RPMI7951 (cell line): ENCODE results near the gene REN. TPM values are rescaled to one million over a fixed set of nuclear protein-coding genes. Genes with fewer than 3 reads are reported as not detected.

Experiments used
- DNase-seq: peaks from one replicate; pipeline ENCODE4 v3.0.0-alpha.2; 2012; ENCODE audit warnings: low read depth
- total RNA-seq: library from RNA; depleted of rRNA; stranded (reverse); fragments of >200 nt; shearing (Covaris generic); gene quantifications from 2 replicates; pipeline ENCODE4 v1.2.3, GENCODE V29; 2014

The REN gene
- total RNA-seq, 1 experiment from 2014 or later = 0.72 TPM

GRCh38 chr1:204191456-204191855, 25.3 kb upstream of the REN start:
- no peak for DNase-seq

DNA sequence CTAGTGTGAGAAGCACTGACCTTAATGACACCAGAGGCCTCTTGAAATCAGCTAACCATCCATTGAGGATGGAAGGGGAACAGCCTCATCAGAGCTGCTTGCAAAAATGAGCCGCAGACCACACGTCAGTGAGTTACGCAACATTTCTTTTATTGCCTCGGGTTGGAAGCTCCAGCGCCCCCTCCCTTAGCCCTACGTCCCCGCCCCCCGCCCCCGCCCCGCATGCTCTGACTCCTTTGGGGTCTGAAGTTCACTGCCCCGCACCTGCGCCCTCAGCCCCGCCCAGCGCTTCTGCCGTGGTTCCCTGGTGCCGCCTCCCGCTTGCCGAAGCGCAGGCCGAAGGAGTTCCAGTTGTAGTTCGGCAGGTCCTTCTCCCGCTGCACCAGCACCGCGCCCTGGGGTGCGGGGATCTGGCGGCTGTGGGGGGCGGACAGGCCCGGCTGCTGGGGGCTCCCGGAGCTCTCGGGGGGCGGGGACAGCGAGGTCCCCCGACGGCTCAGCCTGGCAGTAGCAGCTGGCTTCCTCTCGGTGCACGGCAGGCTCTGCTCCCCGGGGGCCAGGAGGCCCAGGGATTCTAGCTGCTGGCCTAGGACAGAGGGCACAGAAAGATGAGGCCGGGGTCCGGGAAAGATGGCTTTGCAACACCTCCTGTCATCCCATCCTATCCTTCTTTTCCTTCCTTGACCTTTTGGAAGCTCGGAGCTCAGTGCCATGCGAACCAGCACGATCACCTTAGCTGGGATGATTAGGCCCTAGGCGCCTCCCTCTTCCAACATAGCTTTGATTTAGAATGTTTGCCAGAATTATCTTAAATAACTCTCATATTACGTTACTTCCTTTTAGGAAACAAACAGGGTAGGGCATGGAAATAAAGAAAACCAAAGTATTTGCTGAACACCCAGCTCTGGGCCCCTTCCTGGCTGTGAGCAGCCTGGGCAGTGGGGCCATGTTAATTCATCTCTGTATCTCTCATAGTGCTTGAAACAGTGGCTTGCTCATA, 24.4 kb upstream of the REN start:
- DNase-seq = peak; percentile 22

DNA sequence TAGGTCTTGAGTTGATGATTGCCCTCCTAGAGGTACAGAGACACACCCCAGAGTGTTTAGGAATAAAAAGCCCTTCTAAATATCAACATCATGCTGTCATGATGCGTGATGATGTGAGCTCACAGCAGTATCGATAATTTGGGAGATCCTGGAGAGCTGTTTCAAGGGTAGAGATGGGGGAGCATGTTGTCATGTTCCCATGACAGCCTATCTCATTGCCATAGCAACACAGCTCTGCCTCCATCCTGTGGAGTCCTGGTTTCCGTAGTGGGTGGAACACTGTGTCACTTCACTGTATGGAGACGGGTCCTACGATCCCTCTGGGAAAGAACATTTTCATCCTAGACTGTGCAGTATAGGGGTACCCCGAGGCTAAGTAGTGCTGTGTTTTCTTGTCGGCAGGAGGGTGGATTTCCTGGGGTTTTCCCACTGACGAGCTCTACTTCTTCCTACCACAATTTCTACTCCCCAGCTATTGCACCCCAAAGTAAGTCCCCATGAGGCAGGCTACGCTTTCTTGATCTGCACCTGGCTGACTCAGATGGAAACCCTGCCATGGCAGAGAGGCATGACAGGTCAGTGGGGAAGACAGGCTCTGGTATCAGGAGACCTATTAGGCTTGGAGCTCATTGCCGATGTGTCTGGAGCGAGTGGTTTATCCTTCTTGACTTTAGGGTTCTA, 23.0 kb upstream of the REN start:
- no peak for DNase-seq

DNA sequence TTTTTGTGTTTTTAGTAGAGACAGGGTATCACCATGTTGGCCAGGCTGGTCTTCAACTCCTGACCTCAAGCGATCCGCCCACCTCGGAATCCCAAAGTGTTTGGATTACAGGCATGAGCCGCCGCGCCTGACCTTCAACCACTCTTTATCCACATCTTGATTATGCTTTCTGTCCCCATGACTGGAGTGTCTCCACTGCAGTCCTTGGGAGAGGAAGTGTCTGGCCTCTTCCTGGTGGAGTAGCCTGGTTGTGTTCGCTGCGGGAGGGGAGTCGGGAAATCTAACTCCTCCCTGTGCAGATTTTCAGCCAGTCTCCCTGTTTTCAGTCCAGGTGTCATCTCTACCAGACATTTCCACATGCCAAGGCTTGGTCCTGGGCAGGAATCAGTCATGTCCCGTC, 20.5 kb upstream of the REN start:
- DNase-seq = no peak

DNA sequence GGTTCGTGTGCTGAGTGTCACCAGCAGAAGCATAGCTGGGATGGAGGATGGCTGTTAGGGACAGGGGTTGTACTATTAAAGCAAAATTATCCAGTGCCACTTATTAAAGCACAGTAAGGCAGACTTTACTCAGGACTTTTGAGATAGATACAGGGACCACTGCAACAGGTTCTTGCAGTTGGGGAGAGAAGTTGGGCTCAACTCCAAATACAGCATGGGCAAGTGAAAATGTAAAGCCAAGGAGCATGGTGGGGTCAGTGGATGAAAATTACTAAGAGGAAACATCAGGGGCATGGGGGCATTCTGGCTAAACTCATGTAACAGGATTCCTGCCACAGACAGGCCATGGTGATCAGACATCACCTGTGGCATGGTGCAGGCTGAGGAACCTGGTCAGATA, 15.0 kb upstream of the REN start:
- DNase-seq = no peak

GRCh38 chr1:204180133-204180532, 14.0 kb upstream of the REN start:
- no peak for DNase-seq

DNA sequence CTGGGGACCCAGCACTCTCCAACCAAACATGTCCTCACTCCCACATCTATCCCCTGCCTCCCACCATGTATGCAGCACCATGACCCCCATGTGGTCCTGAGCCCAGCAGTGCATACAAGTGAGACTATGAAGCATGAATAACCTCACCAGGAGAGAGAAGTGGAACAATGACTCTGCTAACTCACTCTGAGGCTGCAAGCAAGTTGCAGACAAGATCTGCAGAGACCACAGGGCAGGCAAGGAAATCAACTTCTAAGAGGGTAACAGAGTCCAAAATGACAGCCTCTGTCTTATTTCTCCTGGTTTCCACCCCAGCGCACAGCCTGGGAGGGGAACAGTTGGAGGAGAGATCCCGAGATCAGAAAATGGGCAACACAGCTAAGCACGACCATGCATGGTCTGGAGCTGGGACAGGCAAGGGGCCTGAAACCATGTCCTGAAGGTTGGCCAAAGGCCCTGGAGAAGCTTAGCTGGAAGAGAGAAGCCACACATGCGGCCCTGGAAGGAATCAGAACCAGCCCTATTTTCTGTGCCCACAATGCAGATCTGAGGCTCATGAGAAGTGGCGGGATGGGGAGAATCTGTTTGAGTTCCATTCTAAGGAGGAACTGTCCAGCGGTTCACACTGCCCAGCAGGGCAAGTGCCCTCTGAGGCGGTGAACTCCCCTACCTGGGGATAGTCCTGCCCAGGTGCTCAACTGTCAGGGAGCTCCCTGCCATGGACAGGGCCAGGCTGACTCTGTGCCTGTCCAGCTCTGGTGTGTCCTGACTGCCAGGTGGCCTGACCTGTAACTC, 12.5 kb upstream of the REN start:
- DNase-seq = no peak

DNA sequence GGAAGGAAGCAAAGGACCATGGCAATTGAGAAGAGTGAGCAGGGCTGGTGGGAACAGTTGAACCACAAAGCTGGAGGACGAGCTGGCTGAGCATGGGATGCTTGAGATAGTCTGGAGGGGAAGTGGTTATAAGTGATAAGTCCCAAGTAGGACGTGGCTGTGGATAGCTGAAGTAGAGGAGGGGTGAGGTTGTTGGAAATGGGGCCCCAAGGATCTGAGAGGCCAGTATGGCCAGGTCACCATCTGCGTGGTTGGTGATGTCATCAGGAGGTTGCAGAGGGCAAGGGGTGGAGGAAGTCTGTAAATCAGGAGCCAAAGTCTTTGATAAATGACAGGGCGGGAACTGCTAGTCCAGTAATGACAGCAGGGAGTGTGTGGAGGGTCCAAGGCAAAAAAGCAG, 11.0 kb upstream of the REN start:
- no peak for DNase-seq

GRCh38 chr1:204176049-204176448, 9.9 kb upstream of the REN start:
- no peak for DNase-seq

DNA sequence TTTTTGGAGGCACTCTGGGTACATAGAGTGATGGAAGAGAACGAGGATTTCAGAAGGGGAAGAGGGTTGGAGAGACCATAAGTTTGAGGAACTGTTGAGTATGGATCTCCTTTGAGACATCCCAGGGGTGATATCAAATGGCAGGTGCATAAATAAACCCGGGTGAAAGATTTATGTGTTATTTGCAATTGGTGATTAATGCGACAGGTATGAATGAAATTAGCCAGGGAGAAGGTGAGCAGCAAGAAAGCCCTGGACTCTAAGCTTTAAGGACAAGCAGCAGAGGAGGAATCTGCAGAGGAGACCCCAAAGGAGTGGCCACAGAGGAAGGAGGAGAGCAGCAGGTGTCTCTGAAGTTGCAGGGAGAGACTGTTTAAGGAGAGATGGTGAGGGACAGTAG, 8.8 kb upstream of the REN start:
- no peak for DNase-seq

DNA sequence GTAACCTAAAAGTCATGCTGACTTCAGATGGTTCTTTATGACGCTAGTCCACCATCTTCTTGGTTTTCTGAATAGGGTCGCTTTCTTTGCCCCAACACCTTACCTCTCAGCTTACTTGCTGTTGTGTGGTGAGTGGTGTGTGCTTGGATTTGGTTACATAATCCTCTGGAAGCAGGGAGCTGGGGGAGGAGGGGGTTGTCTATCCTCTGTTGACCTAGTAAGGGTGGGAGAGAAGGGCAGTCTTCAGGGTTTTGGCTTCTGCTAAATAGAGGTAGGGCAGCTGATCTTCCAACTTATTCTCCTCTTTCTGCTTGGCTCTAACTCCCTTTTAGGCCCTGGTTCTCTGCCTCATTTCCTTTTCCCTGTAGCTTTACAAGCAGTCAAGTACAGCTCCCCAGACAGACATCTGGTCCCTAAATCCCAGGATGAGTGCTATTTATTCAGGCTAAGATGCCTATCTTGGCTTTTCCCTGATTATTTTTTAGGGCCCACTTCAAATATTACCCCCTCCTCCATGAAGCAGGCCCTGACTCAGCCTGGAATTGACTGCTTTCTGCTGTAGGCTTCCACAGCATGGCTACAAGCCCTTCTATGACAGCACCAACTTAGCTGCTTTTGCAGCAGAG, 6.4 kb upstream of the REN start:
- no peak for DNase-seq

DNA sequence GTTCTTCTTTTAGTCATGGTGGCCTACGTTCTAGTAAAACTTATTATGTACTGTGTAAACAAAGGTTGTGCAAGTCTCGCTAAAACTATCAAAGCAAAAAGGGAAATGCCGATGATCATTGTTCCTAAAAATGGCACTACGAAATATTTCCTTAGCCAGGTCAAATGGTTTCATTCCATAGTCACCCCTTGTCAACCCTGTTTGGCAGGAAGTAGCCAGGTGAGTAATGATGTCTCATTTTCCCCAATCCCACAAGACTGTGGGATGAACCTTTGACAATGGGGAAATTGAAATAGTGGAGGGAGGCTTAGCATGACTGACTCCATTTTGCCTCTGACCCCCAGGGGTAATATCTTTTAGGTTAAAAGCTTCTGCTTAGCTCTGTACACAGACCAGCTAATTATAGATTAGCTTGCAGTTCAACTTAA, 5.6 kb upstream of the REN start:
- peak; percentile 70 for DNase-seq

DNA sequence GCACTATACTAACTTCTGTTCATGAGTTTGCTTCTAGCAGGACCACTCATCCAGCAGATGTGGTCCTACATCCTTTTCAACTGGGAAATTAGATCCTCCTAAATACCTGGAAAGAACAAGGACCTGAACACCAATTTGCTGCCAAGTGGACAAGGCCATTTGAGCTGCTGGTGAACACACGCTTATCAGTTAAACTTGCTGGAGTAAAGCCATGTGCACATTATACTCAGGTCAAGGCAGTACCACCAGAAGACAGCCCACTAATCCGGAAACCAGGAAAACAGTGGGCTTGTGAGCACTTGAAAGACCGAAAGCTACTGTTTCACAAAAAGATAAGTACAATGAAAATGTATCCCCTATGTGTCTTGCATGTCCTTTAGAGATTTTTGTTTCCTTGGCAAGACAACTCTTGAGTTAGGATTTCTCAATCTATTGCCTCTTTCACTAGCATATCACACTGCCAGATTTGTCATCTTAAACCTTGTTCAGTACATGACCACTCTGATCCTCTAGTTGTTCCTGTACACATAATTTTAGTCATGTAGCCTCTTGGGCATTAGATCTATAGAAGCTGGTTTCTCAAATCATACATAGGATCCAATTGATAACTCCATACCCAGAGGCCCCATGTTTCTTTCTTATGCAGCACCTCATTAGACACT, 4.5 kb upstream of the REN start:
- DNase-seq = no peak

DNA sequence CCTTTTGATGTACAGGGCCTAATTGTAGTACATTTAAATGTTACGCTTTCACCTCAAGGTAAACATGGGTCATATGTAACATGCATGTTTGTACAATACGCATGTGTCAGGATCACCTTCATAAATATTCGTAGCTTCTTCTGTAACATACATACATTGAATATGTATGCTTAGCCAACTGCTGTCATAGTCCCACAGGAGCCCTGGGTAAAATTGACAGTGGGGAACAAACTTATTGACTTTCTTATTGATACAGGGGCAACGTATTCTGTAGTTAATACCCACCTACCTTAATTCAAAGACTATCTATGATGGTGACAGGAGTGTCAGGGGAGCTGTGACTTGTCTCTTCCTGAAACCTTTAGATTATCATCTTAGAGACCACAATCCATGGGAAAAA, 3.7 kb upstream of the REN start:
- no peak for DNase-seq

- DNase-seq = no peak
These were observed 1.6 kb upstream of the REN start for GRCh38 chr1:204167730-204168129.

DNA sequence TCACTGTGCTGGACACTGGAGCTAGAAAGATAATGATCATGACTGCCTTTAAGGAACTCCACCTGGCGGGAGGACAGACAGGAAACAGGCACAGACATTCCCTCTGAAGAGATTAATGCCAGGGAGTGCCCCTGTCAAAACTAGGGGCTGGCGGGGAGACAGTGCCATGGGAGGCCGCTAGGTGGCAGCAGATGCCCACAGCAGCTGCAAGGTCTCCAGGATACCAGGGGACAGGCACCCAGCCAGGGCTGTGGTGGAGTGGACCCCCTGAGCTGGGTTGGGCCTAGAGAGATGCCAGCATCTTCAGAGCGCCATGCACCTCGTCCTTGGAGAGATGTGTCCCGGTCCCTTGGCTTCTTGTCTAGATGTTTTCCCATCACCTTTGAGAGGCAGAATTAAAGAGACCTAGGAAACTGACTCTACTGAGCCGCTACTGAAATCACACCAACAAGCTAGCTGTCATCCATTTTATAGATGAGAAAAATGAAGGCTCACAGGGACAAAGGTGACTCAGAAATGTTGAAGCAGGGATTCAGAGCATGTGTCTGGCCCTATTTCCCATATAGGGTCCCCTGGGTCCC, 3.6 kb downstream of the REN start:
- DNase-seq = peak; percentile 69

GRCh38 chr1:204161609-204162493, 4.3 kb downstream of the REN start:
- DNase-seq = no peak

DNA sequence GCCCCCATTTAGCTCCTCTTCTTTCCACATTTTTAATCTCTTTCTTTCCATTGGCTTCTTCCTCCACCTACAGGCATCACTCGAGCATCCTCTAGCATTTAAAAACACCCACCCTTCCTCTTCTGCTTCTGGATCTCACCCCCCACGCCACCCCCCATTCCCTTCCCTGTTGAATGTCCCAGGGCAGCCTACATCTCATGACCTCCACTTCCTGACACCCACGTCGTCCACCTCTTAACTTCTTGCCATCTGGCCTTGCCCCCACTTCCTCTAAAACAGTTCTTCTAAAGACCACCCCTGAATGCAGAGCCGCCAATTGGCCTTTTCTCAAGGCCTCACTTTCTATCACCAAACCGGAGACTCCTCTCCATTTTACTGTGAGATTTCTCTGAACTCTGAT, 8.2 kb downstream of the REN start:
- no peak for DNase-seq

DNA sequence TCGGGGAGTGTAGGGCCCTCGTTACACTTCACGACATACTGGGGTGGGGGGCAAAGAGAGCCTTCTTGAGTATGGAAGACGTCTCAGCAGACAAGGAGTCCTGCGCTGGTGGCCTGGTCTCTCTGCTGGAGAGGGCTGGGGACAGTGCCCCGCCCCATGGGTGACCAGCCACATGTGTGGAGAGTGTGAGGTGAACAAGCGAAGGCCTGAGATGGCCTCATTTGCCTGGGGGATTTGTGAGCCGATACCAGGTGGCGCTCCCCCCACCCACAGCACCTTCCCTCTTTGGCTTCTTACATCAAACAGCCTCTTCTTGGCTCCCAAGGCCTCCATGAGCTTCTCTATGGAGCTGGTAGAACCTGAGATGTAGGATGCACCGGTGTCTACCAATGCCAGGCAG, 10.3 kb downstream of the REN start:
- no peak for DNase-seq
